Femur (tissue), 1 donor: ENCODE results near the gene FUT7.
"Not testable (repeated sequence)": the region's sequence is repeated elsewhere in the genome, so short reads cannot be mapped to it uniquely, and the experiment has no call there.

Source experiments
- DNase-seq: peaks from one replicate; pipeline ENCODE4 v3.0.0-alpha.2; 2017

Gene FUT7

GRCh38 chr9:137017071-137017470 lies 14.8 kb downstream of the FUT7 start:
- no peak for DNase-seq

- no peak for DNase-seq
These were observed 15.5 kb downstream of the FUT7 start for GRCh38 chr9:137016436-137016835.

GRCh38 chr9:137015976-137016375 lies 15.9 kb downstream of the FUT7 start:
- DNase-seq = no peak

DNA sequence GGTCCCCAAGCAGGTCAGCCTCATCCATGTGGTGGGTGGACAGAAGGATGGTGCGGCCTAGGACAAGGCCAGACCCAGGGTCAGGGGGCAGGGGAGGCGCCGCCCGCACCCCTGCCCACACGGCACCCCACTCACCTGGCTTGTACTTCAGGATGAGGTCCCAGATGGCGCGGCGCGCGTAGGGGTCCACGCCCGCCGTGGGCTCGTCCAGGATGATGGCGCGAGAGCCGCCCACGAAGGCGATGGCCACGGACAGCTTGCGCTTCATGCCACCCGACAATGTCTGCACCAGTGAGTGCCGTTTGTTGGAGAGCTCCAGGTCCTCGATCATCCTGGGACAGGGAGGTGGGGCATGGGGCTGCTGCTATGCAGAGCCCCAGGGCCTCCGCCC lies 16.4 kb downstream of the FUT7 start:
- no peak for DNase-seq

DNA sequence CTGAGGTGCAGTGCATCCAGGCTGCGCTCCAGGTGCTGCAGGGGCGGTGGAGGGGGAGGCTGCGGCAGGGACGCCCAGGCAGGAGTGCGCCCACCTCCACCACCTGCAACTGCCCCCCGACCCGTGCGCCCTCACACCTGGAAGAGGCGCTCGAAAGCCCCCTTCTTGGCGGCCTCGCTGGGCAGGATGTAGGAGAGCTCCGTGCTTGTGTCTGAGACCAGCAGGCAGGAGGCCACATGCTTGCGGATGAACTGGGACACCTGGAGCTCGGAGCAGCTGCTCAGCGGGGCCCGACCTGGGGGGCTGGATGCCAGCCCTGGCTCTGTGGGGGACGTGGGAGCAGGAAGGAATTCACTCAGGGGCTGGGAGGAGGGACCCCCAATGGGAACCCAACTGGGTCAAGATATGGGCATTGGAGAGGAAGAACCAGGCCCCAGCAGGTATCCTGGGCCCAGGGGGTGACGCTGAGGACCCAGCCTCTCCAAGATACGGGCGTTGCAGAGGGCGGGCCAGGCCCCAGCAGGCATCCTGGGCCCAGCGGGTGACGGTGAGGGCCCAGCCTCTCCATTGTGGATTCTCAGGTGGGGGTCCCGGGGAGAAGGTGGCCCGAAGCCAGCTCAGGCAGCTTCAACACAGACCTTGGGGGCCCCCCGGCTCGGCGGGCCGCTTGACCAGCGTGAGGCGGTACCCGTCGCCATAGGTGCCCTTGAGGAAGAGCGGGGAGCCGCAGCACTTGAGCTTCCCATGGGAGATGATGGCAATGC lies 16.9 kb downstream of the FUT7 start:
- no peak for DNase-seq

GRCh38 chr9:137014166-137014565 lies 17.7 kb downstream of the FUT7 start:
- no peak for DNase-seq

DNA sequence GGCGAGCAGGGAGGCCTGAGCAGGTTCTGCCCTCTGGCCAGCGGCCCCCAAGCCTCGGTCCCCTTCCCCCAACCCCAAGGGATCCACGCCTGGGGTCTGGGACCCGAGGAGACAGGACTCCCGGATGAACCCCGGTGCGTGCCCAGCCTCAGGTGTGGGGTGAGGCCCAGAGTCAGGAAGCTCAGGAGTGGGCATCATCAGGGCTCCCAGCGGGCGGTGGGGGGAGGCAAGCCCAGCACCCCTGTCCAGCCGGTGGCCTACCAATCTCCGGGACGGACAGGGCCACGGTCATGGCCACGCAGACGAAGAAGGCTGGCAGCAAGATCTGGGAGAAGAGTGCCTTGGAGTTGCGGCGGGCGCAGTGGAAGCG lies 18.3 kb downstream of the FUT7 start:
- DNase-seq = no peak

- DNase-seq = no peak
These were observed 19.0 kb downstream of the FUT7 start for GRCh38 chr9:137012694-137013570.

DNA sequence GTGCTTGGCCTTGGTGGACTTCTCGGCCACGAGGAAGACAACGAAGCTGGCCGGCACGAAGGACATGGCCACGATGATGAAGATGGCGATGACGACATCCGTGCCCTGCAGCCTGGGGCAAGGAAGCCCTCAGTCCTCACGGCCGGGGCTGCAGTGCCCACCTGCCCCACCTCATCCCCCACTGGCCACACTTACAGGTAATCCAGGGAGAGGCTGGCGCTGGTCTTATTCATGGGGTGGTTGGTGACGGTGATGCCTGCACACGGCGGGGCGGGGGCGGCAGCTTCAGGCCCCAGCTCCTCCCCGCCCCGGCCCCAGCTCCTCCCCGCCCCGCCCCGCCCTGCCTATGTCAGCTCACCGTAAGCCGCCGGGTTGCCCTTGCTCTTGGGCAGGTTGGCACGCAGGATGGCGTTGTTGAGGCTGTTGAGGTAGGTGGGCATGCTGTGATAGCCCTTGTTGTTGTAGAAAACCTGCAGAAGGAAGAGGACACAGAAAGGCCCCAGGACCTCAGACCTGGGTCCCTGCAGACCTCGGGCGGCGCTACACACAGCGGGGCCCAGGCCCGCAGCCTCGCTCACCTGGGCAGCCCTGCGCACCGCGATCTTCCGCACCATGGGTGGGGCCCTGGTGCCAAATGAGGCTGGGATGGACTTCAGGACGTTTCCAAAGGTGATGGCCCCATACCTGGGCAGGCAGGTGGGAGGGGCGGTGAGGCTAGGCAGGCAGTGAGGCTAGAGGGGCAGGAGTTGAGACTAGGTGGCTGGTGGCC lies 19.8 kb downstream of the FUT7 start:
- no peak for DNase-seq

- no peak for DNase-seq
These were observed 20.7 kb downstream of the FUT7 start for GRCh38 chr9:137011156-137011555.

DNA sequence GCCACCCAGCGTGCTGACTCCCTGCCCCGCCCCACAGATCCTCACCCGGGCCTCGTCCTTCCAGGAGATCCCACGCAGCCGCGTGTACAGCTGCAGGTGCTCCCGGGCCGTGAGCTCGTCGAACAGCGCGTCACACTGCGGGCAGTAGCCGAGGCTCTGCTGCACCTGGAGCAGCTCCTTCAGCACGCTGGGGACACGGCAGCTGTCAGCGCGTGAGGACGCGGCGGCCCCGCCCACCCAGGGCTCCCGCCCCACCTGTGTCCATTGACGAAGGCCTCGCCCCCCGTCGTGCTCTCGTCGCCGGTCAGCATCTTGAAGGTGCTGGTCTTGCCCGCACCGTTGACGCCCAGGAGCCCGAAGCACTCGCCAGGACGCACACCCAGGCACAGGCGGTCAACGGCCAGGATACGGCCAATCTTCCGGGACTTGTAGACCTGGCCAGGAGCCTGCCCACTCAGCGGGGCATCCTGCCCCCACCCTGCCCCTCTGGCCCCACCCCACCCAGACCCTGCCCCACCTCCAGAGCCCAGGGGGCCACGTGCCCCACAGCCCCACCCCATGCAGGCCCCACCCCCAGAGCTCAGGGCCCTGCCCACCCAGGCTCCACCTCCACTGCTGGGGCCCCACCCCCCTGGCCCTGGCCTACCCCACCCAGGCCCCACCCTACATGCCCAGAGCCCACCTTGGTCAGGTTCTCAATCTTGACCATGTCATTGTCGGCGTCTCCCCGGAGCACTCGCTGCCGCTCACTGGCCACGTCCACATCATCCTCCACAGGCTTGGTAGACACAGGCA lies 21.8 kb downstream of the FUT7 start:
- no peak for DNase-seq

DNA sequence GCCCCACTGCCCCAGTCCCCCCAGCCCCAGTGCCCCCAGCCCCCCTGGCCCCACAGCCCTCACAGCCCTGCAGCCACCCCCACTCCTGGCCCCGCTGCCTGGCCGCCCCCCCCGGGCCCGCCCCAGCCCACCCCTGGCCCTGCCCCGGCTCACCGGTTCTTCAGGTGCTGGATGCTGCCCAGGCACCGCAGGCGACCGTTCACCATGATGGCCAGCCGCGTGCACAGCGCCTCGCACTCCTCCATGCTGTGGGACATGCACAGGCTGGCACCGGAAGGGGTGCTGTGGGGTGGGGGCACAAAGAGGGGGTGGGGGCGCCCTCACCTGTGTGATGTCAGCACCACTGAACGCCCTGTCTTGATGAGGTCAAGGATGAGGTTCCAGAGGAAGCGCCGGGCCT lies 22.7 kb downstream of the FUT7 start:
- no peak for DNase-seq

DNA sequence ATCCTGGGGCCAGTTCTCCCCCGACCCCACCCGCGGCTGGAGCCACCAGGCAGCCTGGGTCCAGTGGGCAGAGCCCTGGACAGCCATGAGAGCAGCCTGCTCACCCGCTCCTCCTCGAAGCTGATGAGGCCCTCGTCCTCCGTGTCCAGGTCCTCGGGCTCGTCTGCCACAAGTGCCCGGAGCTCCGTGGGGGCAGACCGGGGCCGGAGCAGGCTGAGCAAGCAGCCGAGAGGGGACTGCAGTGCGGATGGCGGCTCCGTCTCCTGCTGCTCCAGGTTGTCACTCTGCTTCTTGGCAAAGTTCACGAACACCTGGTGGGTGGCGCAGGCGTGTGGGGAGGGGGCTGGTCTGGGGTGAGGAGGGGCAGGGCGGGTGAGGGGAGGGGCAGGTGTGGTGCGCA lies 23.6 kb downstream of the FUT7 start:
- no peak for DNase-seq

GRCh38 chr9:137007816-137008270 lies 24.0 kb downstream of the FUT7 start:
- DNase-seq = no peak

GRCh38 chr9:137007108-137007815 lies 24.6 kb downstream of the FUT7 start:
- DNase-seq = no peak

GRCh38 chr9:137006116-137007003 lies 25.5 kb downstream of the FUT7 start:
- no peak for DNase-seq

GRCh38 chr9:137004285-137004684 lies 27.6 kb downstream of the FUT7 start:
- DNase-seq = not testable (repeated sequence)

- DNase-seq = no peak
These were observed 29.2 kb downstream of the FUT7 start for GRCh38 chr9:137002646-137003041.

DNA sequence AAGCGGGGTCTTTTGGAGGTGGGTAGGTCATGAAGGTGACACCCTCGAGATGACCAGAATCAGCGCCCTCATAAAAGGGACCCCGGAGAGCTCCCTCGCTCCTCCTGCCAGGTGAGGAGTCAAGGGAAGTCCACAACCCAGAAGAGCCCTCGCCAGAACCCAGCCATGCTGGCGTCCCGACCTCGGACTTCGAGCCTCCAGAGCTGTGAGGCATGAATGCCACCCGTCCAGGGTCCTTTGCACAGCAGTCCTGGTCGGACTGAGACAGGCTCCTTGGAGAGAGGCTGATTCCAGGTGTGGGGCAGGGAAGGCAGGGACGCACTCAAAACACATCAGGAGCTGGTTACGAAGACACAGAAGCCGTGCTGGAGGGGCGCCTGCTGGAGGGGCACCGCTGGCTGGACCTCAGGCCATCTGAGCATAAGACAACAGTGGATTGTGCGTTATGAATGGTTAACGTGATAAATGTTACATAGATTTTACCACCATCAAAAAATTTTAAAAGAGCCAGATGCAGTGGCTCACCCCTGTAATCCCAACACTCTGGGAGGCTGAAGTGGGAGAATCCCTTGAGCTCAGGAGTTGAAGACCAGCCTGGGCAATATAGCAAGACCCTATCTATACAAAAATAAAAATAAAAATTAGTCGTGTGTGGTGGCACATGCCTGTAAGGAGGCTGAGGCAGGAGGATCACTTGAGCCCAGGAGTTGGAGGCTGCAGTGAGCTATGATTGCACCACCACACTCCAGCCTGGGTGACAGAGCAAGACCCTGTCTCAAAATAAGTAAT lies 29.8 kb downstream of the FUT7 start:
- no peak for DNase-seq
